GM19351 (cell line): ENCODE results near the gene PYGL.

Source experiments
- ATAC-seq: cut with Tn5 transposase; IDR thresholded peaks from one replicate; pipeline ENCODE4 v1.9.1; 2021; ENCODE audit warnings: mild to moderate bottlenecking, moderate library complexity; ENCODE audit not compliant: unreplicated experiment

Gene PYGL

GRCh38 chr14:50882932-50883826, 61.1 kb downstream of the PYGL start:
- ATAC-seq: no peak

- ATAC-seq: peak; percentile 97
Observed at GRCh38 chr14:50875359-50876070, 68.8 kb downstream of the PYGL start.

- ATAC-seq: no peak
Observed at GRCh38 chr14:50874757-50875156, 69.5 kb downstream of the PYGL start.

GRCh38 chr14:50871914-50872732, 72.2 kb downstream of the PYGL start, which contains the start of gene ABHD12B:
TSS of gene ABHD12B (plus strand) at chr14:50872053. CDS start at chr14:50872175, 122 bp downstream.
- ATAC-seq: no peak

- no peak for ATAC-seq
Observed at GRCh38 chr14:50871228-50871627, 73.1 kb downstream of the PYGL start.

- no peak for ATAC-seq
Observed at GRCh38 chr14:50865391-50866076, 78.7 kb downstream of the PYGL start.

- no peak for ATAC-seq
Observed at GRCh38 chr14:50864946-50865345, 79.3 kb downstream of the PYGL start.

- ATAC-seq: no peak
Observed at GRCh38 chr14:50864237-50864636, 80.0 kb downstream of the PYGL start.

GRCh38 chr14:50862036-50862570, 82.2 kb downstream of the PYGL start:
- ATAC-seq: no peak

GRCh38 chr14:50860478-50861086, 83.7 kb downstream of the PYGL start:
- peak; percentile 46 for ATAC-seq

- peak; percentile 7 for ATAC-seq
Observed at GRCh38 chr14:50859296-50859624, 85.0 kb downstream of the PYGL start.

GRCh38 chr14:50856660-50857059, 87.6 kb downstream of the PYGL start:
- no peak for ATAC-seq

- ATAC-seq: no peak
Observed at GRCh38 chr14:50855558-50855957, 88.7 kb downstream of the PYGL start.
